Endothelial cell of umbilical vein (primary cell): ENCODE results near the gene NFATC1.

Experiments
- EZH2 ChIP-seq: IDR thresholded peaks from 2 replicates; pipeline ENCODE4 v1.6.1; 2012; ENCODE audit warnings: borderline replicate concordance, low read depth, mild to moderate bottlenecking, moderate library complexity, low read length, inconsistent platforms; ENCODE audit not compliant: severe bottlenecking
- TF ChIP-seq, protein P1 (sequence below), 2 donors: IDR thresholded peaks; 1 replicate in 1 of 2; 2 replicates in 1 of 2; pipeline ENCODE4 v1.5.1; 2011; ENCODE audit warnings: low read length in 2 of 2, mild to moderate bottlenecking in 2 of 2, moderate library complexity in 2 of 2, control low read depth in 1 of 2, inconsistent platforms in 1 of 2, low read depth in 1 of 2; ENCODE audit not compliant: insufficient read depth in 1 of 2; ENCODE audit errors: extremely low read depth in 1 of 2

DNA sequence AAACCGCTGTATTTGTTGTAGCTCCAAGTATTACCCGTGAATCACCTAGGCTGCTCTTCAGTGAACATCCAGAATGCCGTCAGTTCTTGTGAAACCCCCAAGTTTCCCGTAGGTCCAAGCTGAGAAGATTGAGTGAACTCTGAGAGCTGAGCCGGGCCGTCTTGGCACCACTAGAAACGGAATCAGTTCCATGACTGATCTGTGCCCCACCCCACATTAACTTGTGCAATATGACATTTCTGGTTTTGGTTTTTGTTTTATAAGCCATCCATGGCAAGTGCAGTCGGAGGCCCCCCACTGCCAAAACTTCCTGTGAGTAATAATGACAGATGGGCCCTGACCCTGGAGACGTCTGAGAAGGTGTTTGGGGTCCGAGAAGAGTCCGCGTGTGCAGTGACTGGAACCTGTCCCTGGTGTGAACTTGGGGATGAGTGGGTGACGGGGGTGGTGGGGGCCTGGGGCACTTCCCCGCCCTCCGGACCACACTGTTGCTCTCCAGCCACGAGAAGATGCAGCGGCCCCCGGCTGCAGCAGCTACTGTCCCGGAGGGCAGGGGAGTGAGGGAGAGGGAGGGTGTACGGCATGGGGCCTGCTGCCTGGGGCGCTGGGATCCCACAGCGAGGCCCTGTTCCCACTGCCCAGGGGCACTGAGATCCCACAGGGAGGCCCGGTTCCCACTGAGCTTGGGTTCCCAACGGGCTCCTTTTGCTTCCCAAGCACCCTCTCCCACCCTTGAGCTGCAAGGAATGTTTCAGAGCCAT lies 26.5 kb downstream of the NFATC1 start:
- no peak for TF ChIP-seq EZH2
- TF ChIP-seq, protein P1, sequence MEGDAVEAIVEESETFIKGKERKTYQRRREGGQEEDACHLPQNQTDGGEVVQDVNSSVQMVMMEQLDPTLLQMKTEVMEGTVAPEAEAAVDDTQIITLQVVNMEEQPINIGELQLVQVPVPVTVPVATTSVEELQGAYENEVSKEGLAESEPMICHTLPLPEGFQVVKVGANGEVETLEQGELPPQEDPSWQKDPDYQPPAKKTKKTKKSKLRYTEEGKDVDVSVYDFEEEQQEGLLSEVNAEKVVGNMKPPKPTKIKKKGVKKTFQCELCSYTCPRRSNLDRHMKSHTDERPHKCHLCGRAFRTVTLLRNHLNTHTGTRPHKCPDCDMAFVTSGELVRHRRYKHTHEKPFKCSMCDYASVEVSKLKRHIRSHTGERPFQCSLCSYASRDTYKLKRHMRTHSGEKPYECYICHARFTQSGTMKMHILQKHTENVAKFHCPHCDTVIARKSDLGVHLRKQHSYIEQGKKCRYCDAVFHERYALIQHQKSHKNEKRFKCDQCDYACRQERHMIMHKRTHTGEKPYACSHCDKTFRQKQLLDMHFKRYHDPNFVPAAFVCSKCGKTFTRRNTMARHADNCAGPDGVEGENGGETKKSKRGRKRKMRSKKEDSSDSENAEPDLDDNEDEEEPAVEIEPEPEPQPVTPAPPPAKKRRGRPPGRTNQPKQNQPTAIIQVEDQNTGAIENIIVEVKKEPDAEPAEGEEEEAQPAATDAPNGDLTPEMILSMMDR (IDR thresholded peaks at IDR 0.05; ENCODE audit: extremely low read depth in 1 of 2, insufficient read depth in 1 of 2, low read depth in 1 of 2, low read length in 2 of 2): no peak
